GM18520 (cell line): Measurements from ENCODE around the gene SUSD3.
"Not testable (repeated sequence)": the region's sequence is repeated elsewhere in the genome, so short reads cannot be mapped to it uniquely, and the experiment has no call there.

Experiments
- ATAC-seq: cut with Tn5 transposase; IDR thresholded peaks from one replicate; pipeline ENCODE4 v1.9.1; 2021; ENCODE audit not compliant: unreplicated experiment

The SUSD3 gene

GRCh38 chr9:93108291-93109041 lies 50.0 kb downstream of the SUSD3 start:
- no peak for ATAC-seq

DNA sequence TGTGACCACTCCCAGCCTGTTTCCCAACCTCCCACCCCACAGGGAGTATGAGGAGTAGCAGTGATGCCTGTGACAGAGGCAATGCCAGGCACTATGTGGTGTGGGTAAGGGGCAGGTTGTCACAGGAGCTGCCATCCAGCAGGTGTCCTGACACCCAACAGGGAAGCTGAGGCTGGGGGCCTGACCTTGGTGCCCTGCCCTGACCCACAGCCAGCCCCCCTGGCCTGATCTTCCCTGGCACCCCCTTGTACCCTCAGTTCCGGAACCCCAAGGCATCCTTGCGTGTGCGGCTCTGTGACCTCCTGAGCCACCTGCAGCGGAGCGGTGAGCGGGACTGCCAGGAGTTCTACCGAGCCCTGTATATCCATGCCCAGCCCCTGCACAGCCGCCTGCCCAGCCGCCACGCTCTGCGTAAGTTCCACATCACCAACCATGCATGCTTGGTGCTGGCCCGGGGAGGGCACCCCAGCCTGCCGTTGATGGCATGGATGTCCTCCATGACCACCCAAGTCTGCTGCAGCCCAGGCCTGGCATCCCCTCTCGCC lies 51.9 kb downstream of the SUSD3 start:
- ATAC-seq = no peak

DNA sequence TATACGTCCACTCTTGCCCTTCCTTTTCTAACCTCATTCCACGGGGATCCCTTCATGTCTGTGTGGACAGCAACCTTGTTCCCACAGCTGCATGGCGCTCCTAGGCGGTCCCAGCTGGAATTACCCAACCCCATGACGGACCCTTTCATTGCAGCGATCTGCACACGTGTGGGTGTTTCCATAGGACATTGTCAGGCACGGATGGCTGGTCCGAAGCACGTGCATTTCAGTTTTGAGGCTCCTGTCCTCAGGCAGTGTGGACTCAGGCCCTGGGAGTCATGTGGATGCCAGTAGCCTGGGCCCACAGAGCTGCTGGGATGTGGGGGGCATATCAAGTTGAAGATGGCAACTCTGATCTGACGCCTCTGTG lies 52.5 kb downstream of the SUSD3 start:
- ATAC-seq = no peak

DNA sequence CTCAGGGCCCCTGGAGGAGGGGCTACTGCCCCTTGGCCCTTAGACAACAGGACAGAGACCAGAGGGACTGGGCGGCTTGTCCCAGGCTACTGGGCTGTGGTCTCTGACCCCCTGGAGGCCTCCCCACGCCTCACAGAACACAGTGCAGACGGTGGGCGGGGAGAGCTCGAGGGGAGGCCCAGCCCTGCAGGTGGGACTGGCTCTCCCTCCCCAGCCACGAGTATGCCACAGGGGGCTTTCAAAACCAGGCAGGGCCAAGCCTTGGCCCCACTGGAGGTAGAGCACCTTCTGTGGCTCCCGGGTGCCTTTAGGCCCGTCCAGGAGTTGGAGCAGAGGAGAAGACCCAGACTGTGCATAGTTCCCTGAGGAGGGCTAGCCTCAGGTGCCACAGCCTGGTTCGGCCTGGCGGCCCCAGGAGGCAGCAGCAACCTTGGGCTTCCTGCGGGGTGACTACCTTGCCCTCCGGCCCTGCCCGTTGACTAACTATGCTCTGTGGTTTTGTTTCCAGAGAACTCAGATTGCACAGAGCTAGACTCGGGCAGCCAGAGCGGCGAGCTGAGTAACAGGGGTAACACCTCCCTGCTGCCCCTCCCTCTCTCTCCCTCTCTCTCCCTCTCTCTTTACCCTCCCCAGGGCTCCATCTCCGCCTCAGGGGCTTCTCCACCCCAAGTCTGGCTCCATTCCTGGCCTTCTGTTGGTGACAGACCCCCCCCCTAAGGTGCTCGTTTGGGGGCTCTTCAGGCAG lies 53.0 kb downstream of the SUSD3 start:
- no peak for ATAC-seq

DNA sequence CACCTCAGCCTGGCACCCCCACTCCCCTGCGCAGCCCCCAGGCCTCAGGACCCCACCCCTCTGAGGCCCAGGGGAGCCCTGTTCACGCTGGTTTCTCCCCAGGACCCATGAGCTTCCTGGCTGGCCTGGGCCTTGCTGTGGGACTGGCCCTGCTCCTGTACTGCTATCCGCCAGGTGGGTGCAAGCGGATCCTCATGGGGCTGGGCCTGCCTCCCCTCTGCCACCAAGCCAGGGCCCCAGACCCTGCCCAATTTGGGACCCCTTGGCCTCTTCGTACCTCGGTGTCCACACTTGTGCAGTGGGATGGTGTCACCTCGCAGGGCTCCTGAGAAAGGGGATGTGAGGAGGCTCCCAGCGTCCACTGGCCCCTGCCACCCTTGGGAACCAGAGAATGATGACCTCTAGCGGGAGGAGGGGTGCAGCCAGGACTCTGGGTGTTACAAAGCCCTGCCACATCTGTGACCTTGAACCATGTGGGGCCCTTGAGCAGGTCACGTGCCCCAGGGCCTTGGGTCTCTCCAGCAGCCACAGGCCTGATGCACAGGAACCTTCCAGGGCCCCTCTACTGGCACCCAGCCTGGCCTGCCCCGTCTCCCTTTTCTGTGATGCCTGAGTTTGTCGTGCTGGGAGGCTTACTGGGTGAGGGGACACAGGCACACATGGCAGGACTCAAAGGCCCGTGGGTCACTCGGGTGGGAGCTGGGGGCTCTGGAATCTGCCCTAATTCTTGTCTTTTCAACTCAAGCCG lies 53.8 kb downstream of the SUSD3 start:
- ATAC-seq = no peak

DNA sequence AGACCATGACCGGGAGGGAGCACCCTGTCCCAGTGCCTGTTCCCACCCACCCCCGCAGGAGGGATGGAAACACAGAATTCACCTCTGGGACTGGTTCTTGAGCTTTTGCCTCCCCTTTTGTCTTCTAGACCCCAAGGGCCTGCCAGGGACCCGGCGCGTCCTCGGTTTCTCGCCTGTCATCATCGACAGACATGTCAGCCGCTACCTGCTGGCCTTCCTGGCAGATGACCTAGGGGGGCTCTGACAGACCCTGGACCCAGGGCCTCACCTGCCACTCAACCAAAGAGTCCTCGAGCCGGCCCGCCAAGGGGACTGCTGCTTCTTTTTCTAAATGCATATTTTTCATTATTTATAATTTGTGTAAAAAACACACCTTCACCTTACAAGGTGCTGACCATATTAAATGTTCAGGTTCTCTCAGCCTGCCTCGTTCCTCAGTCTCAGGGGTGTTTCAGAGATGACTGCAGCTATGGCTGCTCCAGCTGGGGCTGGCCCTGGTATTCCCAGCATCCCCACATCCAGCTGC lies 54.4 kb downstream of the SUSD3 start:
- no peak for ATAC-seq

- no peak for ATAC-seq
These were observed 55.9 kb downstream of the SUSD3 start for GRCh38 chr9:93114169-93114983.

DNA sequence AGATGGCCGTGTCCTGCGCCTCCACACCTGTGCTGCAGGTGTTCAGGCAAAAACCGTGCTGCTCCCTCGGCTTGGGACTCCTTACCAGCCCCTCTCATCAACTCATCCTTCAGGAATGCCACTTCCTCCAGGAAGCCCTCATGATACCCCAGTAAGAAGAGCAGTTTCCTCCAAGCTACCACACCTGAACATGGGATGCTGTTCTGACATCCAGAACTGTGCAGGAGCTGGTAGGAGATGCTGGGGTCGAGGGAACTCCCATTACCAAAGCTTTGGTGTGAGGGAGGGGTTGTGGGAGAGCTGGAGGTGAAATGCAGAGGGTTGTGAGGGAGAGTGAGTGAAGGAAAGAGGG lies 56.5 kb downstream of the SUSD3 start:
- ATAC-seq = no peak

- ATAC-seq = no peak
These were observed 57.1 kb downstream of the SUSD3 start for GRCh38 chr9:93115486-93116071.

DNA sequence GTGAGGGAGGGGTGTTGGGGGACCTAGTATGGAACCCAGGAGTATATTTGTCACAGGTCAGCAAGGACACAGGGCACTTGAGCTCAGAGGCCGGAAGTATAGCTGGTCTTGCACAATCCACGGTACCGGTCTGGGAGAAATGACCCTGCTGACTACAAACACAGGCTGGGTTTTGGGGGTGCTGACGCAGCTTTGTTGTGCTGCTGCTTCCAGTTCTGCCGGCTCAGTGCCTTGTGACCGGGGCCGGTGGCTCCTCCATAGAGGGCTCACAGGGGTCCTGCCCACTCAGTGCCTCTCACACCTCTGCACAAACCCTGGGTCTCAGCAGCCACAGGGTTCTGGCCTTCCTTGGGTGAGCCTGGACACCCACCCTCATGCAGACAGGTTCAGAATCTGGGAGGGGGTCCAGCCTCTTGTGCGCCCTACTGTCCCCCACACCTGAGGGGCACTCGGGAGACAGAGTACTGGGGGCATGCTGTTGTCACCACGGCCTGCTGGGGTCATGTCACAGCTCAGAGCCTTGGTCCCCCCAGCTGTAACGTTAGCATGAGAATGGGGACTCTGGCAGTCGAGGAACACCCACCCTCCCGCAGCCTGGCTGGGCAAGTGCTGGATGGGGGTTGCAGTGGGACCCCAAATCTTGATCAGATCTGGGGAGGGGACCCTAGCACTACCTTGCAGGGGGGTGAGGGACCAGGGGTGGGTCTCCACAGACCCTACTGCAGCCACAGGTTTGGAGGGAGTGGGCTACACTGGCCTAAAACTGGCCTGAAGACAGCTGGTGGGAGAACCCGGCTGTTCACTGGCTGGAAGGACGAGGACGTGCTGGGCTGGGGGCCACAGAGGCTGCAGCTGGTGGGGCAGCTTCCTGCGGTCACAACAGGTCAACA lies 57.8 kb downstream of the SUSD3 start:
- no peak for ATAC-seq

GRCh38 chr9:93117521-93117920 lies 59.0 kb downstream of the SUSD3 start:
- not testable (repeated sequence) for ATAC-seq

DNA sequence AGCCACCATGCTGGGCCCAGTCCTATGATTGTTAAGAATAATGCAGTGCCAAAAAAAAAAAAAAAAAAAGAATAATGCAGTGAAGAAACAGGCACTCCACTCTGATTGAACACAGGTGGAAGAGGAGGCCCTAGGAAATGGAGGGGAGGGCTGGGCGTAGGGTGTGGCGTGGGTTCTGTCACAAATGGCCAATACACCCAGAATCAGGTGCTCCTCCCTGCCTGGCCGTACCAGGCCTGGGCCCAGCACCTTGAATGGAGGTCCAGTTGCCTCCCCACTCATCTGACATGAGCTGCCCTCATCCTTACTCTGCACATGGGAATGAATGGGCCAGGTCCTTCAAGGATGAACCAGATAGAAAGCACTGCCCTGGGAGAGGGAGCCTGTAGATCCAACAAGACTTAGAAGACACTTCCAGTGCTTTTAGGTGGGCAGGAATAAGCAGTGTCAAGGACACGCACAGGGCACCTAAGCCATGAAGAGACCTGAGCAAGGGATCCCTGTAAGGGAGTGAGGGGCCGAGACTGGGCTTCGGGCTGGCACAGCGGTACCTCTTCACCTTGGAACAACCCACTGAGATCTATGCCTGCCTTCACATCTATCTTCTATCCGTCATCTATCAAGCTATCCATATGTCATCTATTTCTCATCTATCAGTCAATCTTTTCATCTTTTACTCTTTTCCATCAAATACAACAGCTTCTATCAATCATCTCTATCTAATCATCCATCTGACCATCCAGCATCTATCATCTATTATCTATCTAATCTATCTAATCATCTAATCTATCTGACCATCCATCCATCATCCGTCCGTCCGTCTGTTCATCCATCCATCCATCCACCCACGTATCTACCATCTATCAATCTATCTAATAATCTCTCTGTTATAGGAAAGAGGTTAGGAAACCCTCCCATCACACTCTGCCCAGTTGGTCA lies 59.7 kb downstream of the SUSD3 start:
- no peak for ATAC-seq

- ATAC-seq = no peak
These were observed 60.6 kb downstream of the SUSD3 start for GRCh38 chr9:93118863-93119702.

GRCh38 chr9:93119703-93119952 lies 61.1 kb downstream of the SUSD3 start:
- no peak for ATAC-seq

- ATAC-seq = peak; percentile 71
These were observed 61.7 kb downstream of the SUSD3 start for GRCh38 chr9:93119953-93120845.

DNA sequence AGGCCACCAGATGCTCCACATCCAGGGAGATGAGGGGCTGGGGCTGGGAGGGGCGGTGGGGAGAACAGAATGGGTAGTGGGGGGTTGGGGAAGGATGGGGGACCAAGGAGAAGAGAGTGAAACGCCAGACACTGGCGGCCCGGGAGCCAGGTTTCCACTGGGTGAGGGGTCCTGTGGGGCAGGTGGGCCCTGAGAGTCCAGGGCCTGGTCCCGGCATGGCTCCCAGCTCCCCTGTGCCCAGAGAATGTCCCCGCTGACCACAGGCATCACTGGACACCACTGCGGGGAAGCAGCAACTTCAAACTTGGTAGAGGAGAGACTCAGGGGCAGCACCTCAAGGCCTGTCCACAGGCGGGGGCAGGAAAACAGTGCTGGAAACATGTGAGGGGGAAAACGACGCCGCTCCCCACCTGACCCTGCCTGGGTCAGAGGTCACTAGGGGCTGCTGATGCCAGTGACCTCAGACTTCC lies 62.4 kb downstream of the SUSD3 start:
- ATAC-seq = no peak
